Spleen (tissue), 11 donors: Measurements from ENCODE around the gene WASF2. TPM values are rescaled to one million over a fixed set of nuclear protein-coding genes. Genes with fewer than 3 reads are reported as not detected.

ENCODE experiments used
- DNase-seq: peaks from one replicate; pipeline ENCODE4 v3.0.0-alpha.2; 2020
- H3K27ac ChIP-seq, 8 donors: fragments of 200-600 bp; sonication (generic) in 7 of 8; 1 replicate in 4 of 8; 2 replicates in 4 of 8; pipeline versions ENCODE4 v1.5.0 to v1.8.0; 2016 to 2021; ENCODE audit warnings: inconsistent platforms in 4 of 8, mild to moderate bottlenecking in 4 of 8, moderate library complexity in 1 of 8
- H3K27me3 ChIP-seq, 7 donors: fragments of 200-600 bp; sonication (generic) in 6 of 7; replicated peaks in 1 of 7; 1 replicate in 4 of 7; 2 replicates in 3 of 7; pipeline versions ENCODE4 v1.5.0 to v1.8.0; 2016 to 2021; ENCODE audit warnings: inconsistent platforms in 3 of 7, mild to moderate bottlenecking in 1 of 7
- H3K36me3 ChIP-seq, 6 donors: fragments of 200-600 bp; sonication (generic) in 5 of 6; 1 replicate in 4 of 6; 2 replicates in 2 of 6; pipeline versions ENCODE4 v1.5.0 to v1.8.0; 2016 to 2021; ENCODE audit warnings: inconsistent platforms in 2 of 6
- H3K4me1 ChIP-seq, 6 donors: fragments of 200-600 bp; sonication (generic) in 5 of 6; 1 replicate in 3 of 6; 2 replicates in 3 of 6; pipeline versions ENCODE4 v1.5.0 to v1.8.0; 2016 to 2021; ENCODE audit warnings: inconsistent platforms in 3 of 6
- H3K4me3 ChIP-seq, 8 donors: fragments of 200-600 bp; sonication (generic) in 7 of 8; 1 replicate in 4 of 8; 2 replicates in 4 of 8; pipeline versions ENCODE4 v1.5.0 to v1.8.0; 2016 to 2021; ENCODE audit warnings: inconsistent platforms in 4 of 8, mild to moderate bottlenecking in 4 of 8, moderate library complexity in 2 of 8
- H3K9me3 ChIP-seq, 8 donors: fragments of 200-600 bp; sonication (generic) in 7 of 8; 1 replicate in 4 of 8; 2 replicates in 4 of 8; pipeline versions ENCODE4 v1.5.0 to v1.8.0; 2016 to 2021; ENCODE audit warnings: inconsistent platforms in 4 of 8
- POLR2A ChIP-seq, 3 donors: fragments of 450-650 bp; IDR thresholded peaks; one replicate each; pipeline ENCODE4 v1.5.1; 2017; ENCODE audit warnings: antibody characterized with exemption in 3 of 3, mild to moderate bottlenecking in 1 of 3
- POLR2AphosphoS5 ChIP-seq, 3 donors: sonication (generic); formaldehyde crosslinking; IDR thresholded peaks; one replicate each; pipeline ENCODE4 v1.5.1; 2017; ENCODE audit warnings: antibody characterized with exemption in 3 of 3
- WGBS, 5 donors: extraction: QIAGEN DNeasy Blood & Tissue Kit in 3 of 5; methylation state at CpG; one replicate each; pipeline versions ENCODE4 v1.1.5 to v1.1.7; 2013 to 2018; 5-methylcytosine and 5-hydroxymethylcytosine counted together
- intact Hi-C: fragments of 100-400 bp; cut with DNase I; formaldehyde crosslinking; loops from one replicate; pipeline ENCODE4 v1.15.0; 2023; ENCODE audit warnings: low total_unique reads
- polyA plus RNA-seq, 3 donors: library from polyadenylated mRNA; stranded (reverse); fragments of 200-250 nt; gene quantifications; one replicate each; pipeline ENCODE4 v1.2.1, GENCODE V29; 2013
- total RNA-seq, 7 donors: library from RNA; depleted of rRNA in 3 of 7; stranded (reverse); fragments of >200 nt in 3 of 7; fragmentation: NEBNext Ultra II Directional in 4 of 7; extraction: Animal tissue kit (Norgen Biotek cat#: 25700) in 4 of 7; gene quantifications; one replicate each; pipeline versions ENCODE4 v1.1.0 to v1.2.1, GENCODE V29; 2016 to 2021
- TF ChIP-seq, protein P1 (sequence below), 11 experiments: fragments of 200-600 bp in 7 of 11; fragments of 450-650 bp in 4 of 11; sonication (generic) in 4 of 11; IDR thresholded peaks in 8 of 11; conservative IDR thresholded peaks in 3 of 11; 1 replicate in 7 of 11; 2 replicates in 4 of 11; pipeline versions ENCODE4 v1.4.0 to v1.8.0; 2016 to 2021; ENCODE audit warnings: antibody characterized with exemption in 11 of 11, inconsistent platforms in 4 of 11, mild to moderate bottlenecking in 1 of 11
- donor health status: healthy with polysubstance abuse.
- donor health status: DM: no; HTN: no; CAD: no; lungs with moderate emphysema.
- donor health status: DM: no; HTN: no; CAD: no.
- donor health status: Bipolar disorder and iron deficiency.
- donor health status: healthy.
- donor health status: DM: no; HTN: no; CAD: no.
- donor health status: DM: yes; HTN: yes; CAD: no.

WASF2 gene
- total and polyA plus RNA-seq, 10 donors, result 17.2 to 196 (median 95.6) TPM

DNA sequence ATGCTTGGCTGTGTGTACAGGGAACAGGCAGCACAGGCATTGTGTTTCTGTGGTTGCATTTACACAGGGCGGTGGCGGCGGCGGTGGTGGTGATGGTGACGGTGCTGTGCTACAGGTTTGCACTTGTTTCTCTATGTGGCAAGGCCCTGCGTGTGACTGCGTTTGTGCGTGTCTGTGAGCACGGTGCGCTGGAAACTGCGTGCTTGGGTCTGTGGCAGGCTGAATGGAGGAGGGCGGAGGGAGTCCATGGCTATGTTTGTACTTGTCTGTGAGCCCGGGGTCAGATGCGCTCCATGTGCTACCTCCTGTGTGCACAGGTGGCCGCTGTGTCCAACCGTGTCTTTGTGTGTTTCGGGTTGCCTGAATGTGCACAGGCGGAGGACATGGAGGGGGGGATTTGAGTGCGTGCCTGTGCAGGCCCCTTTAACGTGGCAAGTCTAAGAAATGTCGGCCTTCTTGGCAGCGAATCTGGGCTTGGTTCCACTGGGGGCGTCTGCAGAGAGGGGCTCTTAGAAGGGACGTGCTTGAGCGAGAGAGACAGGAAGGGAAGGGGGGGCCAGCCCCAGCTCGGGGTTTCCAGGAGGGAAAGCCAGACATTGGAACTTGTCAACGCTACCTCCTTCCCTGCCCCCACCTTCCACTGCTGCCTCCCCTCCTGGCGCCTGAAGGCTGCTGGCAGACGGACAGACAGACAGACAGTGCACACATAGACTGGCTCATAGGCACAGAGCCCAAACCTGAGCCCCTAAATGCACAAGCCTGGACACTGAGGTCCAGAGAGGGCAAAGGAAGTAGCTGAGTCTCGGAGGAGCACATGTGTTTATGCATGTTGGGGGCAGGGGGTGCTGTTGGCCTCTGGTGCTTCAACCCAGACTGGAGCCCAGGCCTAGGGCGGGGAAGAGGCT is 32.7 kb upstream of the WASF2 start:
- H3K36me3 ChIP-seq, result no peaks in the 10 kb centered on the region
- H3K4me1 ChIP-seq, result peaks cover 53 to 100% (median 88%) of the 10 kb centered on the region in 6 donors
- peak; percentile 77 for DNase-seq
- TF ChIP-seq, protein P1, sequence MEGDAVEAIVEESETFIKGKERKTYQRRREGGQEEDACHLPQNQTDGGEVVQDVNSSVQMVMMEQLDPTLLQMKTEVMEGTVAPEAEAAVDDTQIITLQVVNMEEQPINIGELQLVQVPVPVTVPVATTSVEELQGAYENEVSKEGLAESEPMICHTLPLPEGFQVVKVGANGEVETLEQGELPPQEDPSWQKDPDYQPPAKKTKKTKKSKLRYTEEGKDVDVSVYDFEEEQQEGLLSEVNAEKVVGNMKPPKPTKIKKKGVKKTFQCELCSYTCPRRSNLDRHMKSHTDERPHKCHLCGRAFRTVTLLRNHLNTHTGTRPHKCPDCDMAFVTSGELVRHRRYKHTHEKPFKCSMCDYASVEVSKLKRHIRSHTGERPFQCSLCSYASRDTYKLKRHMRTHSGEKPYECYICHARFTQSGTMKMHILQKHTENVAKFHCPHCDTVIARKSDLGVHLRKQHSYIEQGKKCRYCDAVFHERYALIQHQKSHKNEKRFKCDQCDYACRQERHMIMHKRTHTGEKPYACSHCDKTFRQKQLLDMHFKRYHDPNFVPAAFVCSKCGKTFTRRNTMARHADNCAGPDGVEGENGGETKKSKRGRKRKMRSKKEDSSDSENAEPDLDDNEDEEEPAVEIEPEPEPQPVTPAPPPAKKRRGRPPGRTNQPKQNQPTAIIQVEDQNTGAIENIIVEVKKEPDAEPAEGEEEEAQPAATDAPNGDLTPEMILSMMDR (IDR thresholded peaks at IDR 0.05 in 8 of 11, conservative IDR thresholded peaks at IDR 0.05 in 3 of 11), result peak in 4 of 11 experiments; percentile 15 to 42 (median 18)
- no peak for TF ChIP-seq POLR2A (IDR thresholded peaks at IDR 0.05)
- peak in 2 of 3 donors; percentile 23 to 38 for TF ChIP-seq POLR2AphosphoS5 (IDR thresholded peaks at IDR 0.05)
- H3K27me3 ChIP-seq, result peaks cover 0 to 6% (median 0%) of the 10 kb centered on the region in 7 donors
- peak overlapping the region in 7 of 8 donors; percentile 41 to 85 (median 63) for H3K27ac ChIP-seq
- WGBS, 5 donors, result 45 to 62% (median 51%) methylated on average over 25 to 31 of the region's 31 CpGs
- peak overlapping the region in 5 of 8 donors; percentile 15 to 56 (median 19) for H3K4me3 ChIP-seq
- intact Hi-C loops, result no loop called here
- H3K9me3 ChIP-seq, result no peaks in the 10 kb centered on the region

DNA sequence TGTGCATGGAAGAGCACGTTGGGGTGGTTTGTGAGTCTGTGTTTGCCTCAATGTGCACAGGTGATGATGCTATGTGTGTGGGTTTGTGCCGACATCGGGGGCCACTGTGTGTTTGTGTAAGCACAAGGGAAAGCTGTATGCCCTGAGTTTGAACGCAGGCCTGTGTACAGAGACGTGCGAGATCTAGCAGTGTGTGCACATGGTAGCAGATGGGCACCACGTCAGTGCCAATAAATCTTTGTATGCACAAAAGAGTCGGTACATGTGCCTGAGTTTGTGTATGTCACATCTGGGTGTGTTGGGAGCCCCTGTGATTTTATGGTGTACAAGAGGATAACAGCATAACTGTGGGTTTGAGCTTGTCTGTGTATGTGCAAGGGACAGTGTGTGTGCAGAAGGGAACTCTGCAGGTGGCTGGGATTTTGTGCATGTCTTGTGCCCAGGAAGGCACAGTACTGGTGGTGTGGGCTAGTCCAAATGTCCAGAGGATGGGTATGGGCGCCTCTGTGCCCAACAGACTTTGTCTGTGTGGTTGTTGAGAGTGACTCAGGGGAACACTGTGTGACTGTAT is 32.0 kb upstream of the WASF2 start:
- Histone ChIP-seq H3K27ac (peak overlapping the region in 6 of 8 donors; percentile 10 to 85 (median 66)), H3K9me3 (no peaks in the 10 kb centered on the region), H3K27me3 (peaks cover 0 to 4% (median 0%) of the 10 kb centered on the region in 7 donors), H3K4me3 (peak overlapping the region in 5 of 8 donors; percentile 15 to 56 (median 19)), H3K4me1 (peaks cover 46 to 100% (median 86%) of the 10 kb centered on the region in 6 donors), H3K36me3 (no peaks in the 10 kb centered on the region)
- DNase-seq, result no peak
- WGBS, 5 donors, result 31 to 63% (median 54%) methylated on average over 9 of the region's 9 CpGs
- TF ChIP-seq, protein P1 (IDR thresholded peaks at IDR 0.05 in 8 of 11, conservative IDR thresholded peaks at IDR 0.05 in 3 of 11), result no peak
- no peak for TF ChIP-seq POLR2A (IDR thresholded peaks at IDR 0.05)
- no peak for TF ChIP-seq POLR2AphosphoS5 (IDR thresholded peaks at IDR 0.05)
- intact Hi-C loops, result no loop called here

DNA sequence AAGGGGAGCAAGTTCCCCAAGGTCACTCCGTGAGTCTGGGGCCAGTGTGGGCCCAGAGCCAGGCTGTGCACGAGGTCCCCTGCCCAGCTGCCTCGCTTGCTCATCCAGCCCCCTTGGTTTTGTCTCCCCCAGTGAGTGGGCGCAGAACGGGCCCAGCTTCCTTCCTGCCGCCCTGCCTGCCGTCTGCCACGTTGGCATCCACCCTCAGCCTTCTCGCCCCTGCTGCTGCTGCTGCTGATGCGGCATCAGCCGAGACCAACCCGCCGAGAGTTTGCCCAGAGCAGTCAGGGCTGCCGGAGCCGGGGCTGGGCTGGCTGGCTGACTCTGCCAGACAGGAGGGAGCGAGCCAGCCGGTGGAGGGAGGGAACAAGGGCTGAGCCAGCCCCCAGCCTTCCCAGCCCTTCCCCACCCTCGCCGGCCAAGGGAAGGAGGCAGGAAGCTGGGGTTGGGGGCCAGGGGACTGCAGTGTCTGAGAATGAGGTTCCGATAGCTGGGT is 31.4 kb upstream of the WASF2 start:
- intact Hi-C loops, result no loop called here
- Histone ChIP-seq H3K4me3 (peak overlapping the region in 4 of 8 donors; percentile 10 to 56 (median 18)), H3K9me3 (no peaks in the 10 kb centered on the region), H3K27me3 (peaks cover 0 to 4% (median 0%) of the 10 kb centered on the region in 7 donors), H3K36me3 (no peaks in the 10 kb centered on the region), H3K27ac (peak overlapping the region in 7 of 8 donors; percentile 10 to 85 (median 65)), H3K4me1 (peaks cover 44 to 100% (median 82%) of the 10 kb centered on the region in 6 donors)
- no peak for TF ChIP-seq POLR2A (IDR thresholded peaks at IDR 0.05)
- TF ChIP-seq POLR2AphosphoS5 (IDR thresholded peaks at IDR 0.05), result peak in 2 of 3 donors; percentile 42 to 67
- DNase-seq, result peak; percentile 81
- 3 to 15% (median 9%) methylated on average over 5 to 20 of the region's 20 CpGs for WGBS, 5 donors

DNA sequence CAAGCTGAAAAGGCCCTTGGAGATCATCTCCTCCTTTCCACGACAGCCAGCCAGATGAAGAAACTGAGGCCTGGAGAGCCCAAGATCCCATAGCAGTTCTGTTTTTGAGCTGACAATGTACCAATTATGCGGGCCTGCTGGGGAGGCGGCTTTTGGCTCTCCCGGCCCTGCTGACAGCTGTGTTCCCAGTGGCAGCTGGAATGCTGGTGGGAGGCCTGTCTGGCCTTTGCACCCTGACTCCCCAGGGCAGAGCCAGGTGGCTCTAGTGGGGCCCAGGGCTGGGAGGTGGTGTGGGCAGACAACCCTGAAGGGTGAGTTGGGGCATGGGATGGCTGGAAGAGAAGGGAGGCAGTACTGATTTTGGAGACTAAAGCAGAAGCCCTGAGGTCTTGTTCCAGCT is 30.7 kb upstream of the WASF2 start:
- no peak overlapping the region for H3K4me3 ChIP-seq
- no peaks in the 10 kb centered on the region for H3K36me3 ChIP-seq
- WGBS, 5 donors, result 60 to 85% (median 77%) methylated on average over 1 to 4 of the region's 4 CpGs
- peaks cover 37 to 94% (median 75%) of the 10 kb centered on the region in 6 donors for H3K4me1 ChIP-seq
- H3K9me3 ChIP-seq, result no peaks in the 10 kb centered on the region
- TF ChIP-seq, protein P1 (IDR thresholded peaks at IDR 0.05 in 8 of 11, conservative IDR thresholded peaks at IDR 0.05 in 3 of 11), result no peak
- TF ChIP-seq POLR2A (IDR thresholded peaks at IDR 0.05), result no peak
- TF ChIP-seq POLR2AphosphoS5 (IDR thresholded peaks at IDR 0.05), result no peak
- DNase-seq, result no peak
- intact Hi-C loops, result no loop called here
- H3K27me3 ChIP-seq, result peaks cover 0 to 4% (median 0%) of the 10 kb centered on the region in 7 donors
- peak overlapping the region in 6 of 8 donors; percentile 8 to 69 (median 56) for H3K27ac ChIP-seq
